H1 (cell line): Measurements from ENCODE around the gene CXCR4. TPM values are rescaled to one million over a fixed set of nuclear protein-coding genes. Genes with fewer than 3 reads are reported as not detected.

ENCODE experiments used
- CHD1 ChIP-seq: IDR thresholded peaks from 2 replicates; pipeline ENCODE4 v1.6.1; 2012; ENCODE audit warnings: low read depth, low read length, improper control_type of control experiment
- CTBP2 ChIP-seq: IDR thresholded peaks from 2 replicates; pipeline ENCODE4 v1.7.0; 2011; ENCODE audit warnings: borderline replicate concordance, mild to moderate bottlenecking, moderate library complexity, mixed read lengths, low read length; ENCODE audit not compliant: insufficient read depth, insufficient read length
- POLR2A ChIP-seq, 2 experiments: IDR thresholded peaks; 1 replicate in 1 of 2; 2 replicates in 1 of 2; pipeline ENCODE4 v1.6.1; 2011; ENCODE audit warnings: low read depth in 2 of 2, low read length in 2 of 2, mild to moderate bottlenecking in 2 of 2; ENCODE audit errors: control extremely low read depth in 1 of 2
- RAD21 ChIP-seq, 2 experiments: IDR thresholded peaks in 1 of 2; conservative IDR thresholded peaks in 1 of 2; 2 replicates each; pipeline ENCODE4 v1.6.1; 2011; ENCODE audit warnings: low read depth in 2 of 2, low read length in 2 of 2, improper control_type of control experiment in 1 of 2, inconsistent platforms in 1 of 2, mild to moderate bottlenecking in 1 of 2, moderate library complexity in 1 of 2
- RFX5 ChIP-seq: IDR thresholded peaks from 2 replicates; pipeline ENCODE4 v1.6.1; 2011; ENCODE audit warnings: low read depth, low read length, improper control_type of control experiment, borderline replicate concordance
- polyA plus RNA-seq, 7 experiments: library from polyadenylated mRNA; depleted of rRNA in 3 of 7; stranded (reverse) in 5 of 7; unstranded in 2 of 7; fragments of >200 nt in 5 of 7; fragments of 200-250 nt in 2 of 7; gene quantifications; 1 replicate in 5 of 7; 2 replicates in 1 of 7; 4 replicates in 1 of 7; pipeline versions ENCODE4 v1.2.1 to v1.2.3, GENCODE V29; 2011 to 2013; ENCODE audit warnings: missing spikeins in 2 of 7, mixed read lengths in 2 of 7
- total RNA-seq: library from RNA; stranded (reverse); fragmentation: NEBNext Ultra II Directional; extraction: Animal tissue kit (Norgen Biotek cat#: 25700); gene quantifications from 2 replicates; pipeline ENCODE4 v1.2.1, GENCODE V29; 2021
- TF ChIP-seq, protein P1 (sequence below): IDR thresholded peaks from 2 replicates; pipeline ENCODE4 v1.6.1; 2012; ENCODE audit warnings: low read length, inconsistent platforms

Gene CXCR4
- total and polyA plus RNA-seq, 2 of the 8 experiments (the other 6 are each of a cell fraction or from before 2014, with no cell fraction given), result 1.8 to 2.8 TPM

GRCh38 chr2:136149011-136149410 is 31.1 kb upstream of the CXCR4 start (continued):
- no peak for TF ChIP-seq CTBP2
- TF ChIP-seq, protein P1, sequence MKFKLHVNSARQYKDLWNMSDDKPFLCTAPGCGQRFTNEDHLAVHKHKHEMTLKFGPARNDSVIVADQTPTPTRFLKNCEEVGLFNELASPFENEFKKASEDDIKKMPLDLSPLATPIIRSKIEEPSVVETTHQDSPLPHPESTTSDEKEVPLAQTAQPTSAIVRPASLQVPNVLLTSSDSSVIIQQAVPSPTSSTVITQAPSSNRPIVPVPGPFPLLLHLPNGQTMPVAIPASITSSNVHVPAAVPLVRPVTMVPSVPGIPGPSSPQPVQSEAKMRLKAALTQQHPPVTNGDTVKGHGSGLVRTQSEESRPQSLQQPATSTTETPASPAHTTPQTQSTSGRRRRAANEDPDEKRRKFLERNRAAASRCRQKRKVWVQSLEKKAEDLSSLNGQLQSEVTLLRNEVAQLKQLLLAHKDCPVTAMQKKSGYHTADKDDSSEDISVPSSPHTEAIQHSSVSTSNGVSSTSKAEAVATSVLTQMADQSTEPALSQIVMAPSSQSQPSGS, result no peak
- no peak for TF ChIP-seq CHD1
- TF ChIP-seq POLR2A (IDR thresholded peaks at IDR 0.05; ENCODE audit: control extremely low read depth in 1 of 2, low read depth in 2 of 2, low read length in 2 of 2), result no peak
- TF ChIP-seq RAD21 (IDR thresholded peaks at IDR 0.05 in 1 of 2, conservative IDR thresholded peaks at IDR 0.05 in 1 of 2; ENCODE audit: low read depth in 2 of 2, low read length in 2 of 2), result no peak
- no peak for TF ChIP-seq RFX5
